IMR-90 (cell line): Measurements from ENCODE around the gene UST. TPM values are rescaled to one million over a fixed set of nuclear protein-coding genes. Genes with fewer than 3 reads are reported as not detected.

Experiments used
- MAFK ChIP-seq: IDR thresholded peaks from 2 replicates; pipeline ENCODE4 v1.6.1; 2012; ENCODE audit warnings: low read depth, low read length, improper control_type of control experiment
- RAD21 ChIP-seq: IDR thresholded peaks from 2 replicates; pipeline ENCODE4 v1.6.1; 2012; ENCODE audit warnings: low read length, improper control_type of control experiment
- RCOR1 ChIP-seq: IDR thresholded peaks from 2 replicates; pipeline ENCODE4 v1.6.1; 2012; ENCODE audit warnings: mild to moderate bottlenecking, low read length, improper control_type of control experiment; ENCODE audit not compliant: insufficient replicate concordance
- SMC3 ChIP-seq: fragments of 150-350 bp; IDR thresholded peaks from 2 replicates; pipeline ENCODE4 v1.6.1; 2016; ENCODE audit warnings: low read depth, mild to moderate bottlenecking, antibody characterized with exemption, low read length, moderate library complexity
- USF2 ChIP-seq: fragments of 150-350 bp; IDR thresholded peaks from 2 replicates; pipeline ENCODE4 v1.6.1; 2017; ENCODE audit warnings: mild to moderate bottlenecking, antibody characterized with exemption, low read length, low read depth
- polyA plus RNA-seq, 3 experiments: library from polyadenylated mRNA; depleted of rRNA; stranded (reverse); fragments of >200 nt; gene quantifications; 2 replicates each; pipeline ENCODE4 v1.2.3, GENCODE V29; 2012; ENCODE audit warnings: low replicate concordance in 1 of 3
- total RNA-seq: library from RNA; depleted of rRNA; stranded (reverse); fragments of >200 nt; gene quantifications from 2 replicates; pipeline ENCODE4 v1.2.3, GENCODE V29; 2012

UST gene
- total and polyA plus RNA-seq, 2 of the 4 experiments (the other 2 are of a cell fraction): 7.7 to 13.8 TPM

DNA sequence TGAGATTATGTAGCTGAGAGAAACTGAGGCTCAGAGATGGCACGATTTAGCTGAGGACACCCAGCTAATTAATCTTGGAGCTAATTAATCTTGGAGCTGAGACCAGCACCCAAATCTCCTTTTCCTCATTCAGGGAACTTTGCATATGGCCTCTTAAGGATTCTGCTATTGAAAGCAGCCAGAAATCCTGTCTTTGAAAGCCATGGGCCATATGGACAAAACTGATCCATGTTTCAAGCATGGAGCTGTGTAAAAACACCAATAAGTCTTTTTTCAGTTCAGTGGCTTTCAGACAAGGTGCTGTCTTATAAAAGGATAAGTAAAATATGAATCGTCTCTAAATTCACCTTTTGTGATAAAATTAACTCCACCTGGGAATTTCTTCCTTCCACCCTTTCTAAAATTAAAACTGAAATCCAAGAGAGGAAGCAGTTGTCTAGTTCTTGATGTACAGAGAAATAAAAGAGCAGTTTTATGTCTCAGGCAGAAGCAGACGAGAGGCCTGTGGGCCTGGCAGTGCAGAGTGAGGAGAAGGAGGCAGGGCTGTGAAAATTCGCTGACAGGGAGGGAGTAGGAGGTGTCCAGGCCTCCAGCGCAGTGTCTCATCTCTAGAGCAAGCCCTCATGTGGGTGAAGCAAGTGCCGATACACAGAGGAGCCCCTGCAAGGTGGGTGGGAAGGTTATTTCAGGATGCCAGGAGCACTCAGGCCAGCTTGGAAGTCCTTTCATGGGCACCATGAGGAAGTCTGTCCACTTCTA, 266.9 kb downstream of the UST start (continued):
- TF ChIP-seq USF2: no peak
- TF ChIP-seq SMC3: no peak
- TF ChIP-seq MAFK: no peak
- no peak for TF ChIP-seq RCOR1
- no peak for TF ChIP-seq RAD21
